Osteoblast (primary cell): ENCODE measurements around the gene GRM8. TPM values are rescaled to one million over a fixed set of nuclear protein-coding genes. Genes with fewer than 3 reads are reported as not detected.
A peak's percentile ranks its signal among the peaks of the same experiment; 100 is the strongest.

ENCODE experiments used
- DNase-seq: peaks from one replicate; pipeline ENCODE4 v3.0.0; 2011; ENCODE audit warnings: low spot score, mixed read lengths; ENCODE audit not compliant: insufficient read length; ENCODE audit errors: missing footprints
- H2AFZ ChIP-seq: 2 replicates; pipeline ENCODE4 v1.6.0; 2011; ENCODE audit warnings: mild to moderate bottlenecking, low read length
- H3K27ac ChIP-seq: 2 replicates; pipeline ENCODE4 v1.5.1; 2011; ENCODE audit warnings: mild to moderate bottlenecking, low read depth, low read length, moderate library complexity
- H3K27me3 ChIP-seq: 2 replicates; pipeline ENCODE4 v1.6.0; 2012; ENCODE audit warnings: mild to moderate bottlenecking, control low read depth, inconsistent platforms, low read length, moderate library complexity; ENCODE audit not compliant: insufficient read depth
- H3K36me3 ChIP-seq: 2 replicates; pipeline ENCODE4 v1.5.1; 2011; ENCODE audit warnings: mild to moderate bottlenecking, low read length, control low read depth, moderate library complexity; ENCODE audit not compliant: insufficient read depth
- H3K4me1 ChIP-seq: 2 replicates; pipeline ENCODE4 v1.5.1; 2011; ENCODE audit warnings: mild to moderate bottlenecking, low read length, control low read depth, moderate library complexity; ENCODE audit not compliant: insufficient read depth
- H3K4me2 ChIP-seq: 2 replicates; pipeline ENCODE4 v1.6.0; 2011; ENCODE audit warnings: mild to moderate bottlenecking, low read length; ENCODE audit not compliant: insufficient read depth
- H3K4me3 ChIP-seq: fragments of 200-600 bp; sonication (generic); 3 replicates; pipeline ENCODE4 v1.5.1; 2012; ENCODE audit warnings: mild to moderate bottlenecking, low read length, inconsistent platforms; ENCODE audit not compliant: insufficient read depth
- H3K79me2 ChIP-seq: 2 replicates; pipeline ENCODE4 v1.6.0; 2012; ENCODE audit warnings: mild to moderate bottlenecking, low read length, control low read depth, inconsistent platforms; ENCODE audit not compliant: insufficient read depth
- H3K9me3 ChIP-seq: 2 replicates; pipeline ENCODE4 v1.5.1; 2011; ENCODE audit warnings: low read depth, low read length, control low read depth
- H4K20me1 ChIP-seq: 2 replicates; pipeline ENCODE4 v1.6.0; 2012; ENCODE audit warnings: mild to moderate bottlenecking, low read length, control low read depth; ENCODE audit not compliant: insufficient read depth
- CTCF ChIP-seq: IDR thresholded peaks from 2 replicates; pipeline ENCODE4 v1.5.1; 2011; ENCODE audit warnings: mild to moderate bottlenecking, low read depth, low read length, moderate library complexity; ENCODE audit errors: extremely low read depth
- total RNA-seq: library from RNA; depleted of rRNA; stranded (reverse); fragments of >200 nt; gene quantifications from 2 replicates; pipeline ENCODE4 v1.2.3, GENCODE V29; 2012

The GRM8 gene
- total RNA-seq, 1 donor, result not detected

GRCh38 chr7:126499481-126499880, 753.3 kb downstream of the GRM8 start:
- H3K9me3 ChIP-seq, result peaks cover 3% of the 10 kb centered on the region
- no peak for TF ChIP-seq CTCF
- H3K4me1 ChIP-seq, result no peaks in the 10 kb centered on the region
- no peaks in the 10 kb centered on the region for H3K27me3 ChIP-seq
- no peaks in the 10 kb centered on the region for H4K20me1 ChIP-seq
- no peak for DNase-seq
- no peak overlapping the region for H3K27ac ChIP-seq
- H3K79me2 ChIP-seq, result no peaks in the 10 kb centered on the region
- H3K4me2 ChIP-seq, result no peak overlapping the region
- H3K36me3 ChIP-seq, result no peaks in the 10 kb centered on the region
- H2AFZ ChIP-seq, result no peak overlapping the region
- no peak overlapping the region for H3K4me3 ChIP-seq

DNA sequence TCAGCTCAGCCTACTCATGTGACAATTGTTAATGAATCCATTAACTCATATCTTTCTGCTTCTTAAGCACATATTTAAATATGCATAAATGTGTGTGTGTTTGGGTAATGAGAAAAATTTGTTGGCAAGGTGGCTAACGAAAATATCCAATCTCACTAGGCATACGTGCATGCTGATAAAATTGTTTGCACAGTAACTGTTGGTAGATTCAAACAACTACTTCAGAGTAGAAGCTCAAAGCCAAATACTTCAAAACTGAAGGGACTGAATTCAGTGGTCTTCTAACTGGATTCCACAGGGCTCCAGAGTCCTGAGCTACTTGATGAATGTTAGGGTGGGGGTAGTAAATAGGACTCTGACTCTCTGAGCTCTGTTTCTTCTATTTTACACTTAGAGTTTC, 757.0 kb downstream of the GRM8 start:
- H3K4me2 ChIP-seq, result no peak overlapping the region
- H3K4me3 ChIP-seq, result no peak overlapping the region
- no peaks in the 10 kb centered on the region for H3K27me3 ChIP-seq
- H3K9me3 ChIP-seq, result peaks cover 3% of the 10 kb centered on the region
- no peaks in the 10 kb centered on the region for H4K20me1 ChIP-seq
- H2AFZ ChIP-seq, result no peak overlapping the region
- no peak for DNase-seq
- TF ChIP-seq CTCF, result no peak
- H3K4me1 ChIP-seq, result no peaks in the 10 kb centered on the region
- H3K79me2 ChIP-seq, result no peaks in the 10 kb centered on the region
- no peak overlapping the region for H3K27ac ChIP-seq
- H3K36me3 ChIP-seq, result no peaks in the 10 kb centered on the region

- Histone ChIP-seq H3K9me3 (peaks cover 3% of the 10 kb centered on the region), H3K4me3 (no peak overlapping the region), H3K4me1 (no peaks in the 10 kb centered on the region), H3K27me3 (no peaks in the 10 kb centered on the region), H3K36me3 (no peaks in the 10 kb centered on the region), H3K27ac (no peak overlapping the region), H3K4me2 (no peak overlapping the region), H2AFZ (no peak overlapping the region), H4K20me1 (no peaks in the 10 kb centered on the region), H3K79me2 (no peaks in the 10 kb centered on the region)
- no peak for DNase-seq
- no peak for TF ChIP-seq CTCF
Measured at GRCh38 chr7:126495001-126495400, 757.7 kb downstream of the GRM8 start.

- no peak overlapping the region for H3K4me2 ChIP-seq
- no peaks in the 10 kb centered on the region for H3K36me3 ChIP-seq
- H2AFZ ChIP-seq, result no peak overlapping the region
- peak; percentile 0 for DNase-seq
- H3K4me1 ChIP-seq, result no peaks in the 10 kb centered on the region
- peaks cover 3% of the 10 kb centered on the region for H3K9me3 ChIP-seq
- TF ChIP-seq CTCF, result no peak
- H3K4me3 ChIP-seq, result no peak overlapping the region
- no peak overlapping the region for H3K27ac ChIP-seq
- no peaks in the 10 kb centered on the region for H3K79me2 ChIP-seq
- H4K20me1 ChIP-seq, result no peaks in the 10 kb centered on the region
- H3K27me3 ChIP-seq, result no peaks in the 10 kb centered on the region
Measured at GRCh38 chr7:126493801-126494200, 758.9 kb downstream of the GRM8 start.
